IMR-90 (cell line): ENCODE data around the gene SMYD4. TPM values are rescaled to one million over a fixed set of nuclear protein-coding genes. Genes with fewer than 3 reads are reported as not detected.

Experiments used
- ATAC-seq: fragments of 200-7000 bp; cut with Tn5 transposase; 2 replicates; pipeline ENCODE4 v1.9.1; 2020; ENCODE audit warnings: low read depth, mild to moderate bottlenecking, moderate library complexity
- BruUV-seq: library from RNA; stranded (reverse); fragments of 400-500 nt; replicated peaks from 2 replicates; lab custom pipeline; 2021; lab: Mats Ljungman, UMichigan
- CTCF ChIA-PET: fragments of 300-600 bp; formaldehyde crosslinking; extraction: SDS; loops from one replicate; lab custom pipeline; 2021; ENCODE audit warnings: antibody characterized with exemption; lab: Yijun Ruan, JAX
- POLR2A ChIA-PET: fragments of 300-600 bp; sonication (Branson Sonifier 250); formaldehyde crosslinking; loops from one replicate; lab custom pipeline; 2022; ENCODE audit warnings: antibody characterized with exemption; ENCODE audit not compliant: unreplicated experiment; lab: Charles Lee
- DNase-seq: peaks from one replicate; pipeline ENCODE4 v3.0.0; 2013
- H2AFZ ChIP-seq: replicated peaks from 2 replicates; pipeline ENCODE3; 2013; ENCODE audit warnings: low read length, mild to moderate bottlenecking; ENCODE audit not compliant: poor library complexity
- H2AK5ac ChIP-seq: 2 replicates; pipeline ENCODE4 v1.6.1; 2013; ENCODE audit warnings: low read depth, low read length, inconsistent platforms
- H2AK9ac ChIP-seq: replicated peaks from 2 replicates; pipeline ENCODE3; 2013; ENCODE audit warnings: mild to moderate bottlenecking, low read depth, low read length, moderate library complexity; ENCODE audit not compliant: poor library complexity
- H2BK120ac ChIP-seq: 2 replicates; pipeline ENCODE4 v1.6.1; 2013; ENCODE audit warnings: low read depth, low read length, inconsistent platforms
- H2BK15ac ChIP-seq: 3 replicates; pipeline ENCODE4 v1.6.1; 2013; ENCODE audit warnings: low read depth, low read length, inconsistent platforms
- H2BK20ac ChIP-seq: 2 replicates; pipeline ENCODE4 v1.6.1; 2013; ENCODE audit warnings: low read depth, mild to moderate bottlenecking, inconsistent platforms, low read length, moderate library complexity
- H2BK5ac ChIP-seq: 2 replicates; pipeline ENCODE4 v1.6.1; 2013; ENCODE audit warnings: mild to moderate bottlenecking, low read depth, low read length, inconsistent platforms; ENCODE audit not compliant: poor library complexity, severe bottlenecking
- H3K14ac ChIP-seq: replicated peaks from 2 replicates; pipeline ENCODE4 v1.6.1; 2013; ENCODE audit warnings: low read depth, low read length, inconsistent platforms
- H3K18ac ChIP-seq: 2 replicates; pipeline ENCODE4 v1.6.1; 2013; ENCODE audit warnings: low read depth, low read length, control low read depth
- H3K23ac ChIP-seq: 2 replicates; pipeline ENCODE4 v1.6.1; 2013; ENCODE audit warnings: low read depth, low read length, inconsistent platforms
- H3K27ac ChIP-seq: 2 replicates; pipeline ENCODE4 v1.5.1; 2013; ENCODE audit warnings: mild to moderate bottlenecking, control low read depth, low read length; ENCODE audit not compliant: insufficient read depth
- H3K27me3 ChIP-seq: 2 replicates; pipeline ENCODE4 v1.6.1; 2013; ENCODE audit warnings: low read length; ENCODE audit not compliant: control insufficient read depth, insufficient read depth
- H3K36me3 ChIP-seq: 2 replicates; pipeline ENCODE4 v1.6.1; 2013; ENCODE audit warnings: low read length, mixed read lengths; ENCODE audit not compliant: control insufficient read depth, insufficient read depth
- H3K4ac ChIP-seq: 2 replicates; pipeline ENCODE4 v1.6.1; 2013; ENCODE audit warnings: low read depth, low read length, inconsistent platforms
- H3K4me1 ChIP-seq: 2 replicates; pipeline ENCODE4 v1.6.1; 2013; ENCODE audit warnings: low read length, mixed read lengths; ENCODE audit not compliant: control insufficient read depth, insufficient read depth
- H3K4me2 ChIP-seq: 2 replicates; pipeline ENCODE4 v1.6.1; 2013; ENCODE audit warnings: low read depth, mild to moderate bottlenecking, control low read depth, low read length, moderate library complexity
- H3K4me3 ChIP-seq: 2 replicates; pipeline ENCODE4 v1.5.1; 2013; ENCODE audit warnings: low read depth, mild to moderate bottlenecking, control low read depth, low read length, moderate library complexity; ENCODE audit not compliant: insufficient read depth
- H3K56ac ChIP-seq: 2 replicates; pipeline ENCODE4 v1.6.1; 2013; ENCODE audit warnings: low read length, inconsistent platforms; ENCODE audit not compliant: insufficient read depth; ENCODE audit errors: extremely low read depth
- H3K79me1 ChIP-seq, 2 experiments: 2 replicates each; pipeline ENCODE4 v1.6.1; 2013; ENCODE audit warnings: low read length in 2 of 2, inconsistent platforms in 1 of 2, low read depth in 1 of 2
- H3K9ac ChIP-seq: 2 replicates; pipeline ENCODE4 v1.6.1; 2013; ENCODE audit warnings: low read depth, low read length, control low read depth
- H3K9me1 ChIP-seq: 2 replicates; pipeline ENCODE4 v1.6.1; 2013; ENCODE audit warnings: low read length, inconsistent platforms; ENCODE audit not compliant: insufficient read depth
- H3K9me3 ChIP-seq: 2 replicates; pipeline ENCODE4 v1.6.1; 2013; ENCODE audit warnings: low read length; ENCODE audit not compliant: control insufficient read depth, insufficient read depth
- H4K20me1 ChIP-seq: 2 replicates; pipeline ENCODE4 v1.6.1; 2013; ENCODE audit warnings: low read length, inconsistent platforms; ENCODE audit not compliant: insufficient read depth
- H4K5ac ChIP-seq: 2 replicates; pipeline ENCODE4 v1.6.1; 2013; ENCODE audit warnings: mild to moderate bottlenecking, low read depth, low read length, control low read depth
- H4K8ac ChIP-seq, 2 experiments: 2 replicates each; pipeline ENCODE4 v1.6.1; 2013; ENCODE audit warnings: low read depth in 2 of 2, low read length in 2 of 2, control low read depth in 1 of 2, inconsistent platforms in 1 of 2
- H4K91ac ChIP-seq: 2 replicates; pipeline ENCODE4 v1.6.1; 2013; ENCODE audit warnings: low read depth, low read length, inconsistent platforms; ENCODE audit not compliant: insufficient read depth
- BHLHE40 ChIP-seq: fragments of 150-350 bp; IDR thresholded peaks from 2 replicates; pipeline ENCODE4 v1.6.1; 2016; ENCODE audit warnings: mild to moderate bottlenecking, low read depth, low read length
- CEBPB ChIP-seq: IDR thresholded peaks from 2 replicates; pipeline ENCODE4 v1.6.1; 2012; ENCODE audit warnings: low read depth, low read length, improper control_type of control experiment
- CTCF ChIP-seq: conservative IDR thresholded peaks from 2 replicates; pipeline ENCODE4 v1.5.1; 2012; ENCODE audit warnings: mild to moderate bottlenecking, low read depth, low read length, improper control_type of control experiment
- ELK1 ChIP-seq: fragments of 150-350 bp; IDR thresholded peaks from 2 replicates; pipeline ENCODE4 v1.6.1; 2016; ENCODE audit warnings: low read depth, mild to moderate bottlenecking, low read length, moderate library complexity, borderline replicate concordance
- MAFK ChIP-seq: IDR thresholded peaks from 2 replicates; pipeline ENCODE4 v1.6.1; 2012; ENCODE audit warnings: low read depth, low read length, improper control_type of control experiment
- MXI1 ChIP-seq: IDR thresholded peaks from 2 replicates; pipeline ENCODE4 v1.6.1; 2012; ENCODE audit warnings: low read depth, mild to moderate bottlenecking, low read length, moderate library complexity, borderline replicate concordance
- NFE2L2 ChIP-seq: fragments of 150-350 bp; IDR thresholded peaks from 2 replicates; pipeline ENCODE4 v1.6.1; 2016; ENCODE audit warnings: low read depth, mild to moderate bottlenecking, low read length
- SMC3 ChIP-seq: fragments of 150-350 bp; IDR thresholded peaks from 2 replicates; pipeline ENCODE4 v1.6.1; 2016; ENCODE audit warnings: low read depth, mild to moderate bottlenecking, antibody characterized with exemption, low read length, moderate library complexity
- USF2 ChIP-seq: fragments of 150-350 bp; IDR thresholded peaks from 2 replicates; pipeline ENCODE4 v1.6.1; 2017; ENCODE audit warnings: mild to moderate bottlenecking, antibody characterized with exemption, low read length, low read depth
- WGBS, 2 experiments: methylation state at CpG; one replicate each; pipeline versions ENCODE4 v1.1.5 to v1.1.7; 2013; ENCODE audit warnings: missing lambda C conversion rate in 2 of 2; ENCODE audit not compliant: insufficient read length in 1 of 2; ENCODE audit errors: extremely low coverage in 2 of 2; 5-methylcytosine and 5-hydroxymethylcytosine counted together
- dilution Hi-C: fragments of 300-500 bp; cut with HindIII; formaldehyde crosslinking; loops from one replicate; pipeline ENCODE4 v1.14.3; 2018; ENCODE audit warnings: low sequenced_read_pairs; ENCODE audit not compliant: unreplicated experiment
- in situ Hi-C: fragments of 300-500 bp; cut with MboI; formaldehyde crosslinking; loops from 3 replicates; pipeline ENCODE4 v1.14.3; 2019; ENCODE audit warnings: low sequenced_read_pairs, inconsistent platforms, mixed read lengths
- intact Hi-C: fragments of 100-400 bp; cut with micrococcal nuclease; formaldehyde crosslinking; loops from 2 replicates; pipeline ENCODE4 v1.10.0; 2022
- polyA plus RNA-seq, 3 experiments: library from polyadenylated mRNA; depleted of rRNA; stranded (reverse); fragments of >200 nt; gene quantifications; 2 replicates each; pipeline ENCODE4 v1.2.3, GENCODE V29; 2012; ENCODE audit warnings: low replicate concordance in 1 of 3
- total RNA-seq: library from RNA; depleted of rRNA; stranded (reverse); fragments of >200 nt; gene quantifications from 2 replicates; pipeline ENCODE4 v1.2.3, GENCODE V29; 2012

SMYD4 gene
- total and polyA plus RNA-seq, 2 of the 4 experiments (the other 2 are of a cell fraction), result 5.3 to 7.2 TPM

GRCh38 chr17:1769822-1770477, 59.8 kb downstream of the SMYD4 start:
- ATAC-seq (no peak), DNase-seq (no peak)
- H2BK15ac ChIP-seq, result no peak overlapping the region
- H3K18ac ChIP-seq, result no peak overlapping the region
- TF ChIP-seq MXI1 (no peak), BHLHE40 (no peak), USF2 (no peak), MAFK (no peak), SMC3 (no peak), NFE2L2 (no peak), ELK1 (no peak), CEBPB (no peak), CTCF (no peak)
- H2BK120ac ChIP-seq, result no peak overlapping the region
- no peak overlapping the region for H3K27ac ChIP-seq
- H3K79me1 ChIP-seq, result no peaks in the 10 kb centered on the region
- H3K56ac ChIP-seq, result no peak overlapping the region
- no peak overlapping the region for H4K91ac ChIP-seq
- H3K9me3 ChIP-seq, result no peaks in the 10 kb centered on the region
- no peak overlapping the region for H2BK5ac ChIP-seq
- no peaks in the 10 kb centered on the region for H4K20me1 ChIP-seq
- intact Hi-C loops (no loop called here), dilution Hi-C loops (no loop called here), in situ Hi-C loops (no loop called here)
- H3K9ac ChIP-seq, result no peak overlapping the region
- 47% methylated on average over 11 of the region's 21 CpGs; no CpG with 5 or more reads in 1 of the 2 experiments for WGBS, 2 experiments
- H3K9me1 ChIP-seq, result peaks cover 4% of the 10 kb centered on the region; the same call in 1 of the 2 replicates
- CTCF ChIA-PET, result interaction anchor here (0.6 to 1.1 kb wide), 4 partner anchors 14 to 501 kb away, joined by 5 to 6 read pairs (median 5); no protein-coding TSS in a partner anchor
- H3K4me3 ChIP-seq, result no peak overlapping the region
- H4K8ac ChIP-seq, result peak overlapping the region in 1 of 2 experiments; percentile 42; a peak in 1 of 4 replicates
- H3K27me3 ChIP-seq, result no peaks in the 10 kb centered on the region
- peak overlapping the region; percentile 42 for H2AK9ac ChIP-seq
- no peak overlapping the region for H3K4me2 ChIP-seq
- BruUV-seq, result no TSS peak
- no peak overlapping the region for H3K23ac ChIP-seq
- peak overlapping the region; percentile 78 for H2AFZ ChIP-seq
- H2AK5ac ChIP-seq, result peak overlapping the region; percentile 67; the same call in 1 of the 2 replicates
- POLR2A ChIA-PET, result interaction anchor here (0.6 kb wide), 1 partner anchor 16 kb away, joined by 3 read pairs; no protein-coding TSS in a partner anchor
- no peak overlapping the region for H3K4ac ChIP-seq
- peaks cover 18% of the 10 kb centered on the region; the same call in 1 of the 2 replicates for H3K36me3 ChIP-seq
- no peak overlapping the region for H4K5ac ChIP-seq
- H3K14ac ChIP-seq, result no peak overlapping the region
- H2BK20ac ChIP-seq, result no peak overlapping the region
- H3K4me1 ChIP-seq, result peaks cover 4% of the 10 kb centered on the region
